DOHH2 (cell line): Measurements from ENCODE around the gene MYO5A.

ENCODE experiments used
- H3F3A ChIP-seq: fragments of 200-600 bp; sonication (generic), shearing (Covaris generic); 2 replicates; pipeline ENCODE4 v1.6.0; 2016; ENCODE audit warnings: antibody characterized with exemption, mild to moderate bottlenecking; ENCODE audit not compliant: control insufficient read depth, insufficient read depth
- H3K27ac ChIP-seq: fragments of 200-600 bp; sonication (generic); 2 replicates; pipeline ENCODE4 v1.5.1; 2014; ENCODE audit warnings: low read depth, mild to moderate bottlenecking, low read length, moderate library complexity
- H3K27me3 ChIP-seq: fragments of 200-600 bp; sonication (generic); 2 replicates; pipeline ENCODE4 v1.6.1; 2014; ENCODE audit warnings: mild to moderate bottlenecking, low read length, mixed read lengths; ENCODE audit not compliant: control insufficient read depth
- H3K36me3 ChIP-seq: fragments of 200-600 bp; sonication (generic); 2 replicates; pipeline ENCODE4 v1.6.1; 2014; ENCODE audit warnings: mild to moderate bottlenecking, low read length, moderate library complexity, mixed read lengths; ENCODE audit not compliant: control insufficient read depth
- H3K4me1 ChIP-seq: fragments of 200-600 bp; sonication (generic); 2 replicates; pipeline ENCODE4 v1.6.1; 2014; ENCODE audit warnings: mild to moderate bottlenecking, low read length, mixed read lengths; ENCODE audit not compliant: control insufficient read depth
- H3K4me2 ChIP-seq: fragments of 200-600 bp; sonication (generic); 2 replicates; pipeline ENCODE4 v1.6.0; 2014; ENCODE audit warnings: mild to moderate bottlenecking, low read length, moderate library complexity
- H3K4me3 ChIP-seq: fragments of 200-600 bp; sonication (generic); 2 replicates; pipeline ENCODE4 v1.5.1; 2014; ENCODE audit warnings: mild to moderate bottlenecking, low read length, mixed read lengths
- H3K79me2 ChIP-seq: fragments of 200-600 bp; sonication (generic); 2 replicates; pipeline ENCODE4 v1.6.1; 2014; ENCODE audit warnings: mild to moderate bottlenecking, low read length, mixed read lengths; ENCODE audit not compliant: control insufficient read depth
- H3K9me2 ChIP-seq: fragments of 200-600 bp; sonication (generic); replicated peaks from 2 replicates; pipeline ENCODE4 v1.6.1; 2014; ENCODE audit warnings: mild to moderate bottlenecking, low read length, mixed read lengths; ENCODE audit not compliant: control insufficient read depth
- H3K9me3 ChIP-seq: fragments of 200-600 bp; sonication (generic); 2 replicates; pipeline ENCODE4 v1.6.1; 2014; ENCODE audit warnings: antibody characterized with exemption, low read length, mixed read lengths; ENCODE audit not compliant: control insufficient read depth, insufficient read depth
- H4K20me1 ChIP-seq: fragments of 200-600 bp; sonication (generic); 2 replicates; pipeline ENCODE4 v1.6.0; 2014; ENCODE audit warnings: low read depth, mild to moderate bottlenecking, antibody characterized with exemption, low read length, moderate library complexity; ENCODE audit not compliant: control insufficient read depth, insufficient read depth
- EZH2phosphoT487 ChIP-seq: fragments of 200-600 bp; sonication (generic); IDR thresholded peaks from 2 replicates; pipeline ENCODE4 v1.6.1; 2017; ENCODE audit warnings: borderline replicate concordance, mild to moderate bottlenecking, antibody characterized with exemption, low read length, moderate library complexity, mixed read lengths
- TF ChIP-seq, protein P1 (sequence below): fragments of 200-600 bp; sonication (generic); IDR thresholded peaks from one replicate; pipeline ENCODE4 v1.5.1; 2014; ENCODE audit warnings: antibody characterized with exemption, mild to moderate bottlenecking, low read depth, low read length; ENCODE audit not compliant: poor library complexity, severe bottlenecking

Gene MYO5A

DNA sequence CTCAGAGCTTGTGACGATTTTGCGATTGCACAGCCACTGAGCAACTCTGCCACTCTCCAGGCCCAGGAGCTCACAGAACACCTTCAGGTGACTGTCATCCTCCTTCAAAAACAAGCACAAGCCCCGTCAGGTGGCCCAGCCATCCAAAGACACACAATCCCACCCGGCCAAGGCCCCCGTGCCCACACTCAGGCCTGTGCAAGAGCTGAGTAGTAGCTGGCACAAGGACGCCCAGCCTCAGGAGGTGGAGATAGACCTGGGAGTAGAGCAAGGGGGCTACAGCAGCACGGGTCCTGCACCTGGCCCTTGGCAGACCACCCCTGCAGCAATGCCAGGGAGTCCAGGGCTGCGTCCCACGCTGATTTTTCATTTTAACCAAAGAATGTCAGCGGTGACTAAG is 267.7 kb downstream of the MYO5A start:
- no peaks in the 10 kb centered on the region for H4K20me1 ChIP-seq
- peaks cover 9% of the 10 kb centered on the region; the same call in 1 of the 2 replicates for H3K27me3 ChIP-seq
- no peak overlapping the region for H3K4me2 ChIP-seq
- H3K79me2 ChIP-seq: no peaks in the 10 kb centered on the region
- no peaks in the 10 kb centered on the region for H3K9me2 ChIP-seq
- H3F3A ChIP-seq: no peaks in the 10 kb centered on the region
- H3K9me3 ChIP-seq: no peaks in the 10 kb centered on the region
- peaks cover 16% of the 10 kb centered on the region for H3K4me1 ChIP-seq
- no peak overlapping the region for H3K4me3 ChIP-seq
- no peaks in the 10 kb centered on the region for H3K36me3 ChIP-seq
- H3K27ac ChIP-seq: no peak overlapping the region
- TF ChIP-seq, protein P1, sequence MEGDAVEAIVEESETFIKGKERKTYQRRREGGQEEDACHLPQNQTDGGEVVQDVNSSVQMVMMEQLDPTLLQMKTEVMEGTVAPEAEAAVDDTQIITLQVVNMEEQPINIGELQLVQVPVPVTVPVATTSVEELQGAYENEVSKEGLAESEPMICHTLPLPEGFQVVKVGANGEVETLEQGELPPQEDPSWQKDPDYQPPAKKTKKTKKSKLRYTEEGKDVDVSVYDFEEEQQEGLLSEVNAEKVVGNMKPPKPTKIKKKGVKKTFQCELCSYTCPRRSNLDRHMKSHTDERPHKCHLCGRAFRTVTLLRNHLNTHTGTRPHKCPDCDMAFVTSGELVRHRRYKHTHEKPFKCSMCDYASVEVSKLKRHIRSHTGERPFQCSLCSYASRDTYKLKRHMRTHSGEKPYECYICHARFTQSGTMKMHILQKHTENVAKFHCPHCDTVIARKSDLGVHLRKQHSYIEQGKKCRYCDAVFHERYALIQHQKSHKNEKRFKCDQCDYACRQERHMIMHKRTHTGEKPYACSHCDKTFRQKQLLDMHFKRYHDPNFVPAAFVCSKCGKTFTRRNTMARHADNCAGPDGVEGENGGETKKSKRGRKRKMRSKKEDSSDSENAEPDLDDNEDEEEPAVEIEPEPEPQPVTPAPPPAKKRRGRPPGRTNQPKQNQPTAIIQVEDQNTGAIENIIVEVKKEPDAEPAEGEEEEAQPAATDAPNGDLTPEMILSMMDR: no peak
- no peak for TF ChIP-seq EZH2phosphoT487

DNA sequence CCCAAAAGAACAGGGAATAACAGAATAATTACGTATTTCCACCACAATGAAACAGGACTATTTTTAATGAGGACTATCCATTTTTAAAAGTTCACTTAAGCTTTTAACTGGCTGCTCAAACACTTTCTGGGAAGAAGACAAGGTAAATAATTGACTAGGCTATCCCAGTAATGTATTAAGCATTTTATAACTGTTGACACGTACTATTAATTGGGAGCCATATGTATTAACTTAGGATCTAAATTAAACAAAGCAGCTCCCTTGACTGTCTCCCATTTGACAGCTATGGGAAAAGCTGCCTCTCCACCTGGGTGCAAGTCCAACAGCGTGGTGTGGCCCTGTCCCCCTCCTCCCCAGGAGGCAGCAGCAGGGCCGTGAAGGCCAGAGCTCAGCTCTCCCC is 269.2 kb downstream of the MYO5A start:
- Histone ChIP-seq H3K4me1 (peaks cover 31% of the 10 kb centered on the region), H3K79me2 (no peaks in the 10 kb centered on the region), H3K27ac (no peak overlapping the region), H3F3A (peaks cover 7% of the 10 kb centered on the region; the same call in 1 of the 2 replicates), H3K36me3 (no peaks in the 10 kb centered on the region), H4K20me1 (no peaks in the 10 kb centered on the region), H3K4me3 (no peak overlapping the region), H3K9me2 (no peaks in the 10 kb centered on the region), H3K9me3 (no peaks in the 10 kb centered on the region), H3K4me2 (no peak overlapping the region), H3K27me3 (peaks cover 6% of the 10 kb centered on the region; the same call in 1 of the 2 replicates)
- TF ChIP-seq, protein P1: no peak
- no peak for TF ChIP-seq EZH2phosphoT487

DNA sequence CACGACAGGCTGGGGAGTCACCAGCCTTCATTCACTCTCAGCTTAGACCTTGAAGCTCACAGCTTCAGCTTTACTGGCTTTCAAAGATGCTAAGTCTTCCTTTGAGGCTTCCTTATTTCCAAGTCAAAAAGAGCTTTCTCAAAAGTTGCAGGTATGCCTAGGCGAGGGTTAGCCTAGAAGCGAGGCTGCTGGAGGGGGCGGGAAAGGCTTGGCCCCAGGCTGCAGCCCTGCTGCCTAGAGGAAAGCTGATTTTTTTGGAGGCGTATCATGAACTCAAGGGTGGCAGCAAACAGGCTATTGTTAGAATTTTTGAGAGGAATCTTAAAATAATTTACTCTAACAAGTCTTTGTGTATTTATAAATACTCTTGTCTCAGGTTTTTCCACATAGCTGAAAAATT is 270.2 kb downstream of the MYO5A start:
- Histone ChIP-seq H3K9me2 (no peaks in the 10 kb centered on the region), H3K4me2 (no peak overlapping the region), H3K4me1 (peaks cover 37% of the 10 kb centered on the region), H3K4me3 (no peak overlapping the region), H3K79me2 (no peaks in the 10 kb centered on the region), H3K9me3 (no peaks in the 10 kb centered on the region), H4K20me1 (no peaks in the 10 kb centered on the region), H3K36me3 (no peaks in the 10 kb centered on the region), H3F3A (peaks cover 8% of the 10 kb centered on the region; the same call in 1 of the 2 replicates), H3K27me3 (no peaks in the 10 kb centered on the region), H3K27ac (no peak overlapping the region)
- TF ChIP-seq, protein P1: no peak
- no peak for TF ChIP-seq EZH2phosphoT487

DNA sequence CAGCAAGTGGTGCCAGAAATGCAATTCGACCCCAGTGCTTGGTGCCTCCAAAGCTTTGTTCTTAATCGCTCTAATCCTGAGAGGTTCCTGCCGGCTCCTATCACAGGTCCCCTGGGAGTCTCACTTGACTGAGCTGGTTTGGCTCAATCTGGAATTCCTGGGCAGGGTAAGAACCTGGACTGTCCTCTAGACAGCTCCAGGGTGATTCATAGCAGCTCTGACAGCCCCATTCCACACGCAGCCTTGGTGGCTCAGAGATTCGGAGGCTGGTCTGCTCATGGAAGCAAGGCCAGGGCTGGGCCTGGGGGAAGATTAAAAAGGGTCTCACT is 271.0 kb downstream of the MYO5A start:
- no peak overlapping the region for H3K27ac ChIP-seq
- no peaks in the 10 kb centered on the region for H3K79me2 ChIP-seq
- no peaks in the 10 kb centered on the region for H3K27me3 ChIP-seq
- no peaks in the 10 kb centered on the region for H3K9me3 ChIP-seq
- H3F3A ChIP-seq: peaks cover 13% of the 10 kb centered on the region
- H3K9me2 ChIP-seq: no peaks in the 10 kb centered on the region
- H3K4me2 ChIP-seq: no peak overlapping the region
- H3K36me3 ChIP-seq: no peaks in the 10 kb centered on the region
- TF ChIP-seq, protein P1: no peak
- TF ChIP-seq EZH2phosphoT487: no peak
- peaks cover 37% of the 10 kb centered on the region for H3K4me1 ChIP-seq
- no peak overlapping the region for H3K4me3 ChIP-seq
- no peaks in the 10 kb centered on the region for H4K20me1 ChIP-seq
